HL-60/S4 treated with phorbol 12-myristate 13-acetate at 8.2 ng/mL for 4 days and 3 days (cell line): ENCODE measurements around the gene CCDC60.

Experiments
- in situ Hi-C: fragments of 300-500 bp; cut with MboI; formaldehyde crosslinking; loops from 2 replicates; pipeline ENCODE4 v1.15.0; 2022; ENCODE audit warnings: low sequenced_read_pairs

Gene CCDC60

GRCh38 chr12:119334430-119335170 lies at the start of gene CCDC60:
CCDC60 (plus strand) TSS chr12:119334729; CDS start chr12:119335177, 448 bp downstream.
- in situ Hi-C loops, result no loop called here

- in situ Hi-C loops, result no loop called here
These were observed 46.0 kb upstream of the CCDC60 start for GRCh38 chr12:119288576-119288975.

- in situ Hi-C loops, result no loop called here
These were observed 41.5 kb upstream of the CCDC60 start for GRCh38 chr12:119292893-119293630.

- in situ Hi-C loops, result no loop called here
These were observed 40.3 kb upstream of the CCDC60 start for GRCh38 chr12:119294211-119294610.

GRCh38 chr12:119296535-119296934 lies 38.0 kb upstream of the CCDC60 start:
- in situ Hi-C loops, result no loop called here

GRCh38 chr12:119299130-119299529 lies 35.4 kb upstream of the CCDC60 start:
- in situ Hi-C loops, result no loop called here

- in situ Hi-C loops, result no loop called here
These were observed 33.1 kb upstream of the CCDC60 start for GRCh38 chr12:119301379-119301778.

- in situ Hi-C loops, result no loop called here
These were observed 32.0 kb upstream of the CCDC60 start for GRCh38 chr12:119302451-119303080.

- in situ Hi-C loops, result no loop called here
These were observed 27.9 kb upstream of the CCDC60 start for GRCh38 chr12:119306593-119306992.

GRCh38 chr12:119307747-119308146 lies 26.8 kb upstream of the CCDC60 start:
- in situ Hi-C loops, result no loop called here

GRCh38 chr12:119308708-119309456 lies 25.6 kb upstream of the CCDC60 start:
- in situ Hi-C loops, result no loop called here

- in situ Hi-C loops, result no loop called here
These were observed 22.7 kb upstream of the CCDC60 start for GRCh38 chr12:119311878-119312277.

- in situ Hi-C loops, result no loop called here
These were observed 21.6 kb upstream of the CCDC60 start for GRCh38 chr12:119312904-119313303.

- in situ Hi-C loops, result no loop called here
These were observed 20.2 kb upstream of the CCDC60 start for GRCh38 chr12:119314290-119314689.

GRCh38 chr12:119319638-119320037 lies 14.9 kb upstream of the CCDC60 start:
- in situ Hi-C loops, result no loop called here

GRCh38 chr12:119320678-119321077 lies 13.9 kb upstream of the CCDC60 start:
- in situ Hi-C loops, result no loop called here

GRCh38 chr12:119322301-119322723 lies 12.2 kb upstream of the CCDC60 start:
- in situ Hi-C loops, result no loop called here

- in situ Hi-C loops, result no loop called here
These were observed 8.7 kb upstream of the CCDC60 start for GRCh38 chr12:119325813-119326212.

- in situ Hi-C loops, result no loop called here
These were observed 8.2 kb upstream of the CCDC60 start for GRCh38 chr12:119326341-119326740.

- in situ Hi-C loops, result no loop called here
These were observed 7.1 kb upstream of the CCDC60 start for GRCh38 chr12:119327471-119327870.

GRCh38 chr12:119328111-119328510 lies 6.4 kb upstream of the CCDC60 start:
- in situ Hi-C loops, result no loop called here
